Left kidney (tissue), 2 donors: ENCODE results near the gene ZC3H7B. TPM values are rescaled to one million over a fixed set of nuclear protein-coding genes. Genes with fewer than 3 reads are reported as not detected.
A peak's percentile ranks its signal among the peaks of the same experiment; 100 is the strongest.

Source experiments
- DNase-seq: peaks from one replicate; pipeline ENCODE4 v3.0.0-alpha.2; 2013
- polyA plus RNA-seq: library from polyadenylated mRNA; unstranded; fragments of 120-200 nt; gene quantifications from one replicate; pipeline ENCODE4 v1.2.1, GENCODE V29; 2013; ENCODE audit not compliant: insufficient read length

The ZC3H7B gene
- polyA plus RNA-seq, 1 donor: 80.3 TPM

GRCh38 chr22:41354979-41355378, 53.7 kb downstream of the ZC3H7B start:
- no peak for DNase-seq

DNA sequence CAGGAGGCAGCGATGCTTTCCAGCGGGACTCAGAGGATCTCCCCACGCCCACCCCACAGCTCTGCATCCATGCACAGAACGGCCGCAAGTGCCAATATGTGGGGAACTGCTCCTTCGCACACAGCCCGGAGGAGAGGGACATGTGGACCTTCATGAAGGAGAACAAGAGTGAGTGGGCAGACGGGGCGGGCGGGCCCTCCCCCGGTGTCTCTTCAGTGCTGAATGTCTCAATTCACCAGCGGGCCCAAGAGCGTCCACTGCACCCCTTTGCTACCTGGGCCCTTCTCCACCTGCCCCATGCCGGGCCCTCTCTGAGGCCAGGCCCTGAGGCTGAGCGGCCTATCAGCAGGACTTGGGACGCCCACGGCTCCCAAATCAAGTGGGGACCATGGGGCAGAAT, 54.6 kb downstream of the ZC3H7B start:
- DNase-seq: no peak

- no peak for DNase-seq
Observed at GRCh38 chr22:41356430-41357028, 55.2 kb downstream of the ZC3H7B start.

DNA sequence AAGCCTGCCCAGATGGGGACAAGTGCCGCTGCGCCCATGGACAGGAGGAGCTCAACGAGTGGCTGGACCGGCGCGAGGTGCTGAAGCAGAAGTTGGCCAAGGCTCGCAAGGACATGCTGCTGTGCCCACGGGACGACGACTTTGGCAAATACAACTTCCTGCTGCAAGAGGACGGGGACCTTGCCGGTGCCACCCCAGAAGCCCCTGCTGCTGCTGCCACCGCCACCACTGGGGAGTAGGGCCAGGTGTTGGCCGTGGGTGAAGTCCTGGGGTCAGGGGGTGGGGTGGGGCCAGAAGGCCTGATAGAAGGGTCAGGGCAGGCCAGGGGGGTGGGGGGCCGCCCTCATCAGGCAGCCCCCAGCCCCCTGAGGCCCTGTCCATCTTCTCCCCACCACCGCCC, 55.9 kb downstream of the ZC3H7B start:
- no peak for DNase-seq

DNA sequence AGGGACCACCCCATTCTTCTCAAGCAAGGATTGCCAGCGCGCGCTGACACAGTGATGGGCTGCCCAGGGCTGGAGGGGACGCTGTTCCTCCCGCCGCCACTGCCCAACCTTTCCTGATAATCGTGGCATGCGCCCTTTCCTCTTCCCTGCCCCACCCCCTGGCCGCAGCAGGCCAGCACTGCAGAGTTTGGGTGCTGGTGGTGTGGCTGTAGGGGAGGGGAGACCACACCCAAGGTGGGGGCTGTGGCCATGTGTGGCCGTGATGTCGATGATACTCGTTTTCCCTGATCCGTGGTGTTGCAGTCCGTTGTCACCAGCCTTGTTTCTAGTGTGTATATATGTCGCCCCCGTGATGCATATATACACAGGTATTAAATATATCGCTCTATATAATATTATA, 57.6 kb downstream of the ZC3H7B start:
- DNase-seq: no peak

- no peak for DNase-seq
Observed at GRCh38 chr22:41359376-41359775, 58.1 kb downstream of the ZC3H7B start.

GRCh38 chr22:41360126-41360525, 58.8 kb downstream of the ZC3H7B start:
- no peak for DNase-seq

- no peak for DNase-seq
Observed at GRCh38 chr22:41361716-41362310, 60.5 kb downstream of the ZC3H7B start.

GRCh38 chr22:41362615-41363014, 61.3 kb downstream of the ZC3H7B start:
- DNase-seq: no peak

DNA sequence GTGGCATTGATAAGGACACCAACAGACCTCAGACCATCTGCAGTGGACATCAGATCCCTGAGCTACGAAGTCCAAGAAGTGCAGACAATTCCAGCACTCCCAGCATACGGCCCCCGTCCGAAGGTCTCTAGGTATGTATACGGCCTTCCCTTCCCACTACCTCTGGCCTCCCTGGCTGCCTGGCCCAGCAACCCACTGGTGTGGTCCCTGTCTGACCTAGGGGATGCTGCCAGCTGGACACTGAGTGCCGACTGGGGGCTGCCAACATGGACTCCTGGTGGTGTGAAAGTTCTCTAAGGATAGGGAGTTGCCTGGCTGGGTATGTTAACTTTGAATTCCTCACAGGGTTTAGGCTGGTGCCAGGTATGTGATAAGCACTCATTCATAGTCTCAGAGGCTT, 62.9 kb downstream of the ZC3H7B start:
- no peak for DNase-seq

DNA sequence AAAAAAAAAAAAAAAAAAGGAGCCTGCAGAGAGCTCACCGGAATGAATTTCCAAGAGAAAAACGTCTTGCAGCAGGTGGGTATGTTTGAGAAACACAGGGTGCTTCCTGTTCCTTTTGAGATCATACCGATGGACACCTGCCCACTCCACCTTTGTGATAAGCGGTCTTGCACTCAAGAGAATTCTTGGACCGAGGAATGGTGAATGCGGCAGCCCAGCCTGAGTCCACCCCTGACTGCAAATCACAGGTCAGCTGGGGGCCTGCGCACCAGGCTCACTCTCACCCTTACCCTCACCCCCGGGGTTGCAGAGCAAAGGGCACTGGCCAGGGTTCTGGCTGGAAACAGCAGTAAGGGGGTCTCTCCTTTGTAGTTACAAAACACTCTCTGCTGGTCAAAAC, 63.6 kb downstream of the ZC3H7B start:
- no peak for DNase-seq

GRCh38 chr22:41365425-41365824, 64.1 kb downstream of the ZC3H7B start:
- DNase-seq: no peak

DNA sequence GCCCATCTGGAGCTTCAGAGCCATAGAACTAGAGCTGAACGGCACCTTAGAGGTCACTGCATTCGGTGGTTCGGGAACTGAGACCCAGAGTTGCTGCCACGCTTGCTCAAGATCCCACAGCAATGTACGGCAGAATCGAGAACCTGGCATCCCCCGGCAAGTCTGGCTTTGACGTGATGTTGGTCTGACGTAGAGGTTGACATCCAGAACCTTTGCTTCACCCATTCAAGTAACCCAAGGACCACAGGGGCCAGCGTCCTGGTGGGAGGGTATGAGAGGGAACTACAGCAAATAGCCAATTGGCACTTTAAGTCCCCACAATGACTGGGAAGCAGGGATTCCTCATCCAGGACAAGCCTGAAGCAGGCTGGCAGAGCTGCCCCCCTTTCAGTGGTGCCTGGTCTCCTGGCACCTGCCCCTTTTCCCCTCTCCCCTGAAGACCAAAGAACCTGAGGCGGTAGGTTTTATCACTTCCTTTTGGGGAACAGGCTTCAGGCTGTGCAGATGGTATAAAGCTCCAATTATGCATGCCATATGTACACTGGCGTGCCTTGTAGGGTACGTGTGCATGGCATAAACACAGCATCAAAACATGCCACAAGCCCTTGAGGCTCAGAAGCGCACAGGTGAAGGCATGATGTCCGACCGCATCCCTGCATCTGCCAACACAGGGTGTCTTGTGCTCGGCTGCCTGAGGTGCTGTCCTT, 65.2 kb downstream of the ZC3H7B start:
- no peak for DNase-seq

DNA sequence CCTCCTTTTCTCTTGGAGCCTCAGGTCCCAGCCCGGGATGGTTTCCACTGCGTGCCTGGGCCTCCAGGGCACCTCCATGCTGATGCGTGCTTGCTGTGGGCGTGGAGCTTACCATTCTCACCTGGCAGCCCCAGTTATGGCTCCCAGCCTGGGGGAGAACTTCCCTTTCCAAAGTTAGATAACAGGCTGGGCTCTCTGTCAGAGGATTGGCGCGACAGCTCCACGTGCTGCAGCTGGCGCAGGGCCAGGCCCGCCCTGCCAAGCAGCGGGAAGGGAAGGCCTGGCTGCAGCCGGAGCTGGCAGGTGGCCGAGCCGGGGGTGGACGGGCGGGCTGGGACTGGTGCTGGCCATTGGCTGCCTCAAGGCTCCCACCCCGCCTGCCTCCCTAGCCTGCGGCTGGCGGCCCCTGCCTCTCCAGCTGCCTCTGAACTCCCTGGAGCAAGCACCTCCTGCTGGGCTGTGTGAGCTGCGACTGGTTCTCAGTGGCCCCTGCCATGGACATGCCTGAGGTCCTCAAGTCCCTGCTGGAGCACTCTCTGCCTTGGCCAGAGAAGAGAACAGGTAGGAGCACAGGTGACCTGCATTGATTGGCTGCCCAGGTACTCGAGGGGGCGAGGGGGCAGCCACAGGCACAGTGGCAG, 65.8 kb downstream of the ZC3H7B start:
- peak; percentile 90 for DNase-seq

DNA sequence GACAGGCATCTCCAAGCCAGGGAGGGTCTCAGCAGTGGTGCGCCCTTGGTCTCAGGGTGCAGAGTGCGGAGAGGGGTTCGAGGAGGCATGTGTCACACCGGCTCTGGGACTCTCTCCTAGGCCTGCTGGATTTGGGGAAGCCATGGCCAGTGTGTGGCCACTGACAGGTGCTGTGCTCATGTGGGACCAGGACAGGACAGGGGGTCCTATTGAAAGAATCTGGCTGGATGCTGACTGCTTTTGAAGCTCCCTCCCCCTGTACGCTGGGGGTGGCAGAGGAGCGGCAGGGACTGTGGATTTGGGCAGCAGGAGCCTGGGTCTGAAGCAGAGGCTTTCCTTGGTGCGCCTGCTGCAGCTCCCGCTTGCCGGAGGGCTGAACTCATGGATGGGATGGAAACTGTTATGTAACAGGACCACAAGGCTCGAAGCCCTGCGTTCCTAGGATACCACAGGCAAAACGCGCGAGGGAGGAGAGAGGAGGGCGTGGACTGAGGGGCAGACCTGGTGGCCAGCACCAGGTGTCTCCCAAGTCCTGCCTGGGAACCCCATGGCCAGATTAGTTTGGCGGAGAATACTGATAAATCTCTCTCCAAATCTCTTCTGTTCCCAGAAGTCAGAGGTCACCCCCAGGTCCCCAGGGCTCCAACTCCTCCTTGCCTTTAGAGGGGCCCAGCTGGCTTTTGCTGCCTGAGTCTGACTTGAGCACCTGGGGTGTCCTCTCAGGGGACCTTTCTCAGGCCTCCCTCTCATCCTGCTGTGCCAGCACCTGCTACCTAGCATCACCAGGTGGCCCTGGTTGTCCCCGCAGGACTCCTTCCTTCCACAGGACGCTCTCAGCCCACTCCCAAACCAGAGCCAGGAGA, 66.6 kb downstream of the ZC3H7B start:
- DNase-seq: no peak

DNA sequence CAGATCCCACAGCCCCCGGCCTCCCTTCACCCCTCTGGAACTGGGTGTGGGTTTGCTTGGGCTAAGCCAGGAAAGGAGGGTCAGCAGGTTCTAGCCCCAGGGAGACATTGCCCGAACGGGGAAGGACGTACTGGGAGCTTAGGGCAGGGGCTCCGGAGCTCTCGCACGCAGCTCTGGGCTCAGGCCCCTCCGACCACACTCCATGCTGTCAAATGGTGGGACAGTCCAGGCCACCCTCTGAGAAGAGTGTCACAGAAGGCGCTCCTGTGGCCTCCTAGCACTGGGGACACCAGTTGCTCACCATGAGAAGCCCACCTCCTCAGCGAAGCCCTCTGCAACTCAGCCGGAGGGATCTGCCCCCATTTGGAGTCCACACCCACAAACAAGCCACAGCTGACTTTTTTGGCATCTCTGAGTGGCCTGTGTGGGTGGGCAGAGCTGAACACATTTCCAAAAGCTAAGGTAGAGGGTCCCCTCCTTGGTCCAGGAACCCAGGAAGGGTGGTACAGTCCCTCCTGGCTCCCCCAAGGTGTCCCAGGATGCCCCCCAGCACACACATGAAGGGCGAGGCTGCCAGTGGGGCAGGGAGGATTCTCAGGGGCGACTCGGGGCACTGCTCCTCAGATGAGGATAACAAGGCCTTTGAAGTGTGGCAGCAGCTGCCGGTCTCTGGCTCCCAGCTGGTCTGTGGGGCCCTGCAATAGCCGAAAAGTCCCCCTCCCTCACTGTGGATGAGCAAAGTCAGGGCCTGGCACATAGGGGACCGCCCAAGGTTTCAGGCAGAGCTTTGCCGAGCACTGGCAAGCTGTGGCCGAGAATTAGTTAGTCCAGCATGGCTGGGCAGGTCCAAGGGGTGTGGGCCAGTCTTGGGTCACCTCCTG, 67.5 kb downstream of the ZC3H7B start:
- DNase-seq: no peak

- no peak for DNase-seq
Observed at GRCh38 chr22:41369424-41369745, 68.1 kb downstream of the ZC3H7B start.

GRCh38 chr22:41369837-41370236, 68.5 kb downstream of the ZC3H7B start:
- no peak for DNase-seq

- no peak for DNase-seq
Observed at GRCh38 chr22:41377846-41378245, 76.5 kb downstream of the ZC3H7B start.

DNA sequence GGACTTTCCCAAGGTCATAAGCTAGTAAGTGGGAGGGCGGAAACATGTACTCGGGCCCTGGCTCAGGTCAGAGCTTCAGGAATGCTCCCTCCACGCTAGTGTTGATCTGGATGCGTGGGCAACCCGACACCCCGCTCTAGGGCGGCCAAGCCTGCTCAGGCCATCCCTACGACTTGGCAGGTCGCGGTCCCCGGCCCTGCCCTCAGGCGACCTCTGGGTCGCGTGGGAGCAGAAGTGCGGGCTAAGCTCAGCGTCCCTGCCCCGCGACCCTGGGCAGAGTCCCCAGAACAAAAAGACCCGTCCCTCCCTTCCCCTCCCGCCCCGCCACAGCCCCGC, 79.6 kb downstream of the ZC3H7B start:
- peak; percentile 64 for DNase-seq

- peak; percentile 97 for DNase-seq
Observed at GRCh38 chr22:41381329-41382097, 80.2 kb downstream of the ZC3H7B start, which contains the start of gene TEF. Gene TEF, plus strand, starts transcription at chr22:41381942. Its CDS starts 103 bp downstream, at chr22:41382045.
